H1 (cell line): ENCODE results near the gene DYRK1A. TPM values are rescaled to one million over a fixed set of nuclear protein-coding genes. Genes with fewer than 3 reads are reported as not detected.

Experiments used
- CEBPB ChIP-seq: IDR thresholded peaks from 2 replicates; pipeline ENCODE4 v1.6.1; 2012; ENCODE audit warnings: low read depth, low read length
- EP300 ChIP-seq, 2 experiments: IDR thresholded peaks; 1 replicate in 1 of 2; 2 replicates in 1 of 2; pipeline ENCODE4 v1.6.1; 2011 to 2012; ENCODE audit warnings: low read depth in 2 of 2, low read length in 2 of 2, mild to moderate bottlenecking in 2 of 2, borderline replicate concordance in 1 of 2, inconsistent platforms in 1 of 2, moderate library complexity in 1 of 2
- GABPA ChIP-seq: IDR thresholded peaks from 2 replicates; pipeline ENCODE4 v1.6.1; 2011; ENCODE audit warnings: mild to moderate bottlenecking, low read length, moderate library complexity, borderline replicate concordance; ENCODE audit not compliant: insufficient read depth
- JUND ChIP-seq: IDR thresholded peaks from 2 replicates; pipeline ENCODE4 v1.6.1; 2011; ENCODE audit warnings: mild to moderate bottlenecking, improper control_type of control experiment, low read length
- SAP30 ChIP-seq: fragments of 300-600 bp; sonication (generic); IDR thresholded peaks from 2 replicates; pipeline ENCODE4 v1.7.1; 2012; ENCODE audit warnings: low read length, moderate library complexity, mild to moderate bottlenecking, inconsistent platforms; ENCODE audit not compliant: insufficient read depth, insufficient replicate concordance
- SP2 ChIP-seq: IDR thresholded peaks from 2 replicates; pipeline ENCODE4 v1.6.1; 2012; ENCODE audit warnings: mild to moderate bottlenecking, low read length, inconsistent platforms
- polyA plus RNA-seq, 7 experiments: library from polyadenylated mRNA; depleted of rRNA in 3 of 7; stranded (reverse) in 5 of 7; unstranded in 2 of 7; fragments of >200 nt in 5 of 7; fragments of 200-250 nt in 2 of 7; gene quantifications; 1 replicate in 5 of 7; 2 replicates in 1 of 7; 4 replicates in 1 of 7; pipeline versions ENCODE4 v1.2.1 to v1.2.3, GENCODE V29; 2011 to 2013; ENCODE audit warnings: missing spikeins in 2 of 7, mixed read lengths in 2 of 7
- total RNA-seq: library from RNA; stranded (reverse); fragmentation: NEBNext Ultra II Directional; extraction: Animal tissue kit (Norgen Biotek cat#: 25700); gene quantifications from 2 replicates; pipeline ENCODE4 v1.2.1, GENCODE V29; 2021

Gene DYRK1A
- total and polyA plus RNA-seq, 2 of the 8 experiments (the other 6 are each of a cell fraction or from before 2014, with no cell fraction given): 61.1 to 62.2 TPM

GRCh38 chr21:37530901-37531351, 164.4 kb downstream of the DYRK1A start (continued):
- TF ChIP-seq CEBPB: no peak
- no peak for TF ChIP-seq SP2
- no peak for TF ChIP-seq EP300 (IDR thresholded peaks at IDR 0.05; ENCODE audit: borderline replicate concordance in 1 of 2, low read depth in 2 of 2, low read length in 2 of 2)
- no peak for TF ChIP-seq GABPA
- no peak for TF ChIP-seq SAP30
- TF ChIP-seq JUND: no peak
